OCI-LY1 (cell line): ENCODE data around the gene MICB.

Source experiments
- EZH2 ChIP-seq: fragments of 200-600 bp; sonication (generic), shearing (Covaris generic); IDR thresholded peaks from 2 replicates; pipeline ENCODE4 v1.8.0; 2017; ENCODE audit warnings: borderline replicate concordance, mixed run types, mild to moderate bottlenecking, antibody characterized with exemption, low read length, moderate library complexity, mixed read lengths
- TF ChIP-seq, protein P1 (sequence below): fragments of 200-600 bp; sonication (generic), shearing (Covaris generic); IDR thresholded peaks from 2 replicates; pipeline ENCODE4 v1.5.1; 2017; ENCODE audit warnings: mild to moderate bottlenecking, antibody characterized with exemption, low read length, moderate library complexity, mixed read lengths

DNA sequence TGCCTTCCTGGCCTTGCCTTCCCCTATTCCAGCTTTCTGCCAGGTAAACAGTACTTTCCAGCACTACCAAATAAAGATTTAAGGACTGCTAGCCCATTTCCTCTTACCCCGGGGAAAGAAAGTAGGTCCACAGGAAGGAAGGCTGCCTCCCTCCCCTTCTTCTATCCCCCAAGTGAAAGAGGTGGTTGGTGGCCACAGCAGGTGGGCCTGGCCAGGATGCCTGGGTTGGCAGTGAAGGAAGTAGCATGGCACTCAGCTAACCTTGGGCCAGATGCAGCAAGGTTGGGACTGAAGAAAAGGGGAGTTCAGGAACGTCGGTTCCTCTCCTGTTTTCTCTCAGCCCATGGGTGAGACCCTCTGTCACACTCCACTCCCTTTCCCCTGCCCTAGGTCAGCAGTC, 58.4 kb downstream of the MICB start:
- TF ChIP-seq, protein P1, sequence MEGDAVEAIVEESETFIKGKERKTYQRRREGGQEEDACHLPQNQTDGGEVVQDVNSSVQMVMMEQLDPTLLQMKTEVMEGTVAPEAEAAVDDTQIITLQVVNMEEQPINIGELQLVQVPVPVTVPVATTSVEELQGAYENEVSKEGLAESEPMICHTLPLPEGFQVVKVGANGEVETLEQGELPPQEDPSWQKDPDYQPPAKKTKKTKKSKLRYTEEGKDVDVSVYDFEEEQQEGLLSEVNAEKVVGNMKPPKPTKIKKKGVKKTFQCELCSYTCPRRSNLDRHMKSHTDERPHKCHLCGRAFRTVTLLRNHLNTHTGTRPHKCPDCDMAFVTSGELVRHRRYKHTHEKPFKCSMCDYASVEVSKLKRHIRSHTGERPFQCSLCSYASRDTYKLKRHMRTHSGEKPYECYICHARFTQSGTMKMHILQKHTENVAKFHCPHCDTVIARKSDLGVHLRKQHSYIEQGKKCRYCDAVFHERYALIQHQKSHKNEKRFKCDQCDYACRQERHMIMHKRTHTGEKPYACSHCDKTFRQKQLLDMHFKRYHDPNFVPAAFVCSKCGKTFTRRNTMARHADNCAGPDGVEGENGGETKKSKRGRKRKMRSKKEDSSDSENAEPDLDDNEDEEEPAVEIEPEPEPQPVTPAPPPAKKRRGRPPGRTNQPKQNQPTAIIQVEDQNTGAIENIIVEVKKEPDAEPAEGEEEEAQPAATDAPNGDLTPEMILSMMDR: no peak
- TF ChIP-seq EZH2: no peak
